SU-DHL-6 (cell line): ENCODE results near the gene C14orf93.
"Not testable (repeated sequence)": the region's sequence is repeated elsewhere in the genome, so short reads cannot be mapped to it uniquely, and the experiment has no call there.

Experiments
- H2AFZ ChIP-seq: fragments of 200-600 bp; sonication (generic); 2 replicates; pipeline ENCODE4 v1.6.1; 2014; ENCODE audit warnings: low read depth, mild to moderate bottlenecking, moderate library complexity, mixed read lengths, antibody characterized with exemption, low read length; ENCODE audit not compliant: severe bottlenecking
- H3F3A ChIP-seq: fragments of 200-600 bp; shearing (Covaris generic); 2 replicates; pipeline ENCODE4 v1.6.0; 2016; ENCODE audit warnings: antibody characterized with exemption, mild to moderate bottlenecking; ENCODE audit not compliant: insufficient read depth
- H3K27ac ChIP-seq: fragments of 200-600 bp; sonication (generic); 2 replicates; pipeline ENCODE4 v1.5.1; 2016; ENCODE audit warnings: low read depth, mild to moderate bottlenecking, low read length, moderate library complexity, mixed read lengths
- H3K27me3 ChIP-seq: fragments of 200-600 bp; sonication (generic), shearing (Covaris generic); 2 replicates; pipeline ENCODE4 v1.6.0; 2014; ENCODE audit warnings: mild to moderate bottlenecking, low read length
- H3K36me3 ChIP-seq: fragments of 200-600 bp; sonication (generic); 2 replicates; pipeline ENCODE4 v1.6.1; 2014; ENCODE audit warnings: mild to moderate bottlenecking, low read length, mixed read lengths
- H3K4me2 ChIP-seq: fragments of 300-600, 200-600 bp; shearing (Covaris generic), sonication (generic); 2 replicates; pipeline ENCODE4 v1.6.0; 2014; ENCODE audit warnings: low read length, low read depth, mild to moderate bottlenecking; ENCODE audit not compliant: poor library complexity, severe bottlenecking
- H3K4me3 ChIP-seq: fragments of 200-600 bp; sonication (generic); 2 replicates; pipeline ENCODE4 v1.5.1; 2014; ENCODE audit warnings: antibody characterized with exemption, low read length, mild to moderate bottlenecking, mixed read lengths; ENCODE audit not compliant: insufficient read depth, poor library complexity, severe bottlenecking
- H3K79me2 ChIP-seq: fragments of 200-600 bp; sonication (generic); 2 replicates; pipeline ENCODE4 v1.6.1; 2014; ENCODE audit warnings: mild to moderate bottlenecking, low read length, moderate library complexity; ENCODE audit not compliant: insufficient read depth
- H3K9ac ChIP-seq: fragments of 200-600 bp; sonication (generic); 2 replicates; pipeline ENCODE4 v1.7.0; 2014; ENCODE audit warnings: mild to moderate bottlenecking, low read length
- H3K9me2 ChIP-seq: fragments of 200-600 bp; sonication (generic); replicated peaks from 2 replicates; pipeline ENCODE4 v1.6.1; 2014; ENCODE audit warnings: low read length; ENCODE audit not compliant: insufficient read depth
- H3K9me3 ChIP-seq: fragments of 200-600 bp; sonication (generic); 2 replicates; pipeline ENCODE4 v1.6.1; 2014; ENCODE audit warnings: low read length, mixed read lengths; ENCODE audit not compliant: insufficient read depth
- H4K20me1 ChIP-seq: fragments of 200-600 bp; sonication (generic); 2 replicates; pipeline ENCODE4 v1.6.1; 2014; ENCODE audit warnings: low read depth, mild to moderate bottlenecking, antibody characterized with exemption, low read length, moderate library complexity, mixed read lengths
- EZH2phosphoT487 ChIP-seq: fragments of 200-600 bp; sonication (generic), shearing (Covaris generic); conservative IDR thresholded peaks from 2 replicates; pipeline ENCODE4 v1.6.1; 2018; ENCODE audit warnings: mild to moderate bottlenecking, antibody characterized with exemption, low read length, moderate library complexity, mixed read lengths
- TF ChIP-seq, protein P1 (sequence below): fragments of 200-600 bp; sonication (generic); IDR thresholded peaks from one replicate; pipeline ENCODE4 v1.5.1; 2017; ENCODE audit warnings: antibody characterized with exemption, mild to moderate bottlenecking, low read length, moderate library complexity; ENCODE audit not compliant: insufficient read depth, poor library complexity, severe bottlenecking

C14orf93 gene

GRCh38 chr14:22962061-22962676, 47.8 kb downstream of the C14orf93 start:
- Histone ChIP-seq H3K79me2 (no peaks in the 10 kb centered on the region), H3K4me2 (no peak overlapping the region), H3K27ac (no peak overlapping the region), H3K36me3 (no peaks in the 10 kb centered on the region), H3K4me3 (no peak overlapping the region), H3K9ac (no peak overlapping the region), H2AFZ (no peak overlapping the region), H3F3A (0 out of 2 replicates have a peak, but pooled peaks cover 4% of the 10 kb centered on the region), H4K20me1 (no peaks in the 10 kb centered on the region), H3K27me3 (no peaks in the 10 kb centered on the region), H3K9me3 (no peaks in the 10 kb centered on the region), H3K9me2 (no peaks in the 10 kb centered on the region)
- TF ChIP-seq, protein P1, sequence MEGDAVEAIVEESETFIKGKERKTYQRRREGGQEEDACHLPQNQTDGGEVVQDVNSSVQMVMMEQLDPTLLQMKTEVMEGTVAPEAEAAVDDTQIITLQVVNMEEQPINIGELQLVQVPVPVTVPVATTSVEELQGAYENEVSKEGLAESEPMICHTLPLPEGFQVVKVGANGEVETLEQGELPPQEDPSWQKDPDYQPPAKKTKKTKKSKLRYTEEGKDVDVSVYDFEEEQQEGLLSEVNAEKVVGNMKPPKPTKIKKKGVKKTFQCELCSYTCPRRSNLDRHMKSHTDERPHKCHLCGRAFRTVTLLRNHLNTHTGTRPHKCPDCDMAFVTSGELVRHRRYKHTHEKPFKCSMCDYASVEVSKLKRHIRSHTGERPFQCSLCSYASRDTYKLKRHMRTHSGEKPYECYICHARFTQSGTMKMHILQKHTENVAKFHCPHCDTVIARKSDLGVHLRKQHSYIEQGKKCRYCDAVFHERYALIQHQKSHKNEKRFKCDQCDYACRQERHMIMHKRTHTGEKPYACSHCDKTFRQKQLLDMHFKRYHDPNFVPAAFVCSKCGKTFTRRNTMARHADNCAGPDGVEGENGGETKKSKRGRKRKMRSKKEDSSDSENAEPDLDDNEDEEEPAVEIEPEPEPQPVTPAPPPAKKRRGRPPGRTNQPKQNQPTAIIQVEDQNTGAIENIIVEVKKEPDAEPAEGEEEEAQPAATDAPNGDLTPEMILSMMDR: no peak
- TF ChIP-seq EZH2phosphoT487: no peak

- Histone ChIP-seq H3K36me3 (no peaks in the 10 kb centered on the region), H3K79me2 (no peaks in the 10 kb centered on the region; the same call in 1 of the 2 replicates), H4K20me1 (no peaks in the 10 kb centered on the region), H3K27ac (peak overlapping the region; percentile 79), H3K4me3 (peak overlapping the region; percentile 88), H2AFZ (peak overlapping the region; percentile 98), H3K9me3 (no peaks in the 10 kb centered on the region), H3F3A (peaks cover 4% of the 10 kb centered on the region; the same call in 1 of the 2 replicates), H3K9me2 (no peaks in the 10 kb centered on the region), H3K27me3 (no peaks in the 10 kb centered on the region), H3K9ac (peak overlapping the region; percentile 95), H3K4me2 (peak overlapping the region; percentile 76)
- no peak for TF ChIP-seq EZH2phosphoT487
- TF ChIP-seq, protein P1: no peak
These were observed 54.0 kb downstream of the C14orf93 start for GRCh38 chr14:22955702-22956569.

GRCh38 chr14:22952418-22952817, 57.5 kb downstream of the C14orf93 start:
- Histone ChIP-seq H2AFZ (no peak overlapping the region), H3K9ac (no peak overlapping the region), H4K20me1 (no peaks in the 10 kb centered on the region), H3K4me3 (no peak overlapping the region), H3K9me3 (no peaks in the 10 kb centered on the region), H3K27ac (no peak overlapping the region), H3F3A (no peaks in the 10 kb centered on the region; the same call in 1 of the 2 replicates), H3K36me3 (0 out of 2 replicates have a peak, but pooled peaks cover 4% of the 10 kb centered on the region), H3K9me2 (no peaks in the 10 kb centered on the region), H3K79me2 (no peaks in the 10 kb centered on the region; the same call in 1 of the 2 replicates), H3K4me2 (no peak overlapping the region), H3K27me3 (no peaks in the 10 kb centered on the region)
- no peak for TF ChIP-seq EZH2phosphoT487
- TF ChIP-seq, protein P1: no peak

- not testable (repeated sequence) for H3K36me3 ChIP-seq, H3K27ac ChIP-seq
These were observed 58.1 kb downstream of the C14orf93 start for GRCh38 chr14:22951795-22952194.

More at GRCh38 chr14:22951795-22952194, 58.1 kb downstream of the C14orf93 start:
- H3K9me2 ChIP-seq, H2AFZ ChIP-seq, H3K27me3 ChIP-seq, H3K79me2 ChIP-seq, H4K20me1 ChIP-seq, H3K4me2 ChIP-seq, H3F3A ChIP-seq, H3K9me3 ChIP-seq, H3K4me3 ChIP-seq, H3K9ac ChIP-seq: not testable (repeated sequence)
